ENCODE data around the gene LYRM7.

Gene LYRM7

GRCh38 chr5:131196331-131196730 lies 25.6 kb downstream of the LYRM7 start:
- DNase-seq (ENCODE audit: low read depth), result no peak
- no peak overlapping the region for H3K4me3 ChIP-seq (replicated peaks; ENCODE audit: low read depth, low read length)
- TF ChIP-seq CTCF (IDR thresholded peaks at IDR 0.05; ENCODE audit: low read length, missing control alignments), result no peak

DNA sequence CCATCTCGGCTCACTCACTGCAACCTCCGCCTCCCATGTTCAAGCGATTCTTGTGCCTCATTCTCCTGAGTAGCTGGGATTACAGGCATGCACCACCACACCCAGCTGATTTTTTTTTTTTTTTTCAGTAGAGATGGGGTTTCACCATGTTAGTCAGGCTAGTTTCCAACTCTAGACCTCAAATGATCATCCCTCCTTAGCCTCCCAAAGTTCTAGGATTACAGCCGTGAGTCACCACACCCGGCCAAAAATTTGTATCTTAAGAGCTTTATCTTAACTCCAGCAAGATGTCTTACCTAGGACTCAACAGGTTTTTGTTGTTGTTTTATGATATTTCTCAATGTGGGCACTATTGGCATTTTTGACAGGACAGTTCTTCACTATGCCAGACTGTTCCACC lies 27.9 kb downstream of the LYRM7 start:
- DNase-seq (ENCODE audit: low read depth), result no peak
- no peak for TF ChIP-seq CTCF (IDR thresholded peaks at IDR 0.05; ENCODE audit: low read length, missing control alignments)
- no peak overlapping the region for H3K4me3 ChIP-seq (replicated peaks; ENCODE audit: low read depth, low read length)

GRCh38 chr5:131200560-131200959 lies 29.8 kb downstream of the LYRM7 start:
- no peak for DNase-seq (ENCODE audit: low read depth)
- no peak for TF ChIP-seq CTCF (IDR thresholded peaks at IDR 0.05; ENCODE audit: low read length, missing control alignments)
- no peak overlapping the region for H3K4me3 ChIP-seq (replicated peaks; ENCODE audit: low read depth, low read length)

DNA sequence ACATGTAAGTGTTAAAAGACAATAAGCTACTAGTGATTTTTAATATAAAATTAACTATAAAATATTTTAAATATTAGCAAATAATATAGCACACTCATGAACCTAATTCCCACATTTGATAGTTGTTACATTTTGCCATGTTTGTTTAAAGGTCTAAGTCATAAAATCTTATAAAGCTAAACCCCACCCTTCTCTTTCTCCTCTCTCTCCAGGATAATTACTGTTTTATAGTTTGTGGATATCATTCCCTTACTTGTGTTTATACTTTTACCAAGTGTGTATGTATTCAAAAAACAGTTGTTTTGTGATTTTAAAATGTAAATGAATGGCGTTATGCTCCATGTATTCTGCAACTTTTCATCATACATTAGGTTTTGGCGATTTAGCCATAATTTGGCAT lies 34.2 kb downstream of the LYRM7 start:
- no peak for DNase-seq (ENCODE audit: low read depth)
- TF ChIP-seq CTCF (IDR thresholded peaks at IDR 0.05; ENCODE audit: low read length, missing control alignments), result no peak

DNA sequence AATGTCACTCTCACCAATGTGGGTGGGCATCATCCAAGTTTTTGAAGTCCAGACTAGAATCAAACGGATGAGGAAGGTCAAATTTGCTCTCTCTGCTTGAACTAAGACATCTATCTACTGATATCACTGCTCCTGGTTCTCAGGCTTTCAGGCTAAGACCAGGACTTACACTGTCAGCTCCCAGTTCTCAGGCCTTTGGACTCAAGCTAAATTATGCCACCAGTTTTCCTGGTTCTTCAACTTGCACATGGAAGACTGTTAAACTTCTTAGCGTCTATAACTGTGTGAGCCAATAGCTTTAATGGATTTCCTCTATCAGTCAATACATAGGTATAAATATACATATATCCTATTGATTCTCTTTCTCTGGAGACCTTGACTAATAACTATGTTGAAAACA lies 35.3 kb downstream of the LYRM7 start:
- TF ChIP-seq CTCF (IDR thresholded peaks at IDR 0.05; ENCODE audit: low read length, missing control alignments), result no peak
- H3K4me3 ChIP-seq (replicated peaks; ENCODE audit: low read depth, low read length), result no peak overlapping the region
- no peak for DNase-seq (ENCODE audit: low read depth)

More for the DNA sequence above, 34.2 kb downstream of the LYRM7 start:
- no peak overlapping the region for H3K4me3 ChIP-seq (replicated peaks; ENCODE audit: low read depth, low read length)

- H3K4me3 ChIP-seq (replicated peaks; ENCODE audit: low read depth, low read length), result no peak overlapping the region
- TF ChIP-seq CTCF (IDR thresholded peaks at IDR 0.05; ENCODE audit: low read length, missing control alignments), result no peak
- no peak for DNase-seq (ENCODE audit: low read depth)
Measured at GRCh38 chr5:131206772-131207171, 36.0 kb downstream of the LYRM7 start.

GRCh38 chr5:131209175-131209505 lies 38.4 kb downstream of the LYRM7 start:
- no peak for TF ChIP-seq CTCF (IDR thresholded peaks at IDR 0.05; ENCODE audit: low read length, missing control alignments)
- DNase-seq (ENCODE audit: low read depth), result no peak
- H3K4me3 ChIP-seq (replicated peaks; ENCODE audit: low read depth, low read length), result no peak overlapping the region
